NB4 (cell line): ENCODE results near the gene NSMF.

Experiments
- DNase-seq: peaks from one replicate; pipeline ENCODE4 v3.0.0; 2010; ENCODE audit warnings: low read depth
- H3K4me3 ChIP-seq: one replicate; pipeline ENCODE4 v1.5.1; 2011; ENCODE audit warnings: mild to moderate bottlenecking, low read depth, low read length, moderate library complexity
- MYC ChIP-seq: IDR thresholded peaks from 2 replicates; pipeline ENCODE4 v1.6.1; 2011; ENCODE audit warnings: low read depth, low read length
- POLR2A ChIP-seq: IDR thresholded peaks from 2 replicates; pipeline ENCODE4 v1.6.1; 2011; ENCODE audit warnings: mild to moderate bottlenecking; ENCODE audit not compliant: insufficient read length; ENCODE audit errors: extremely low read depth
- TF ChIP-seq, protein P1 (sequence below): IDR thresholded peaks from one replicate; pipeline ENCODE4 v1.5.1; 2012; ENCODE audit warnings: low read depth, low read length
- TF ChIP-seq, protein P2 (sequence below): IDR thresholded peaks from 2 replicates; pipeline ENCODE4 v1.6.1; 2011; ENCODE audit warnings: low read depth, low read length

The NSMF gene

DNA sequence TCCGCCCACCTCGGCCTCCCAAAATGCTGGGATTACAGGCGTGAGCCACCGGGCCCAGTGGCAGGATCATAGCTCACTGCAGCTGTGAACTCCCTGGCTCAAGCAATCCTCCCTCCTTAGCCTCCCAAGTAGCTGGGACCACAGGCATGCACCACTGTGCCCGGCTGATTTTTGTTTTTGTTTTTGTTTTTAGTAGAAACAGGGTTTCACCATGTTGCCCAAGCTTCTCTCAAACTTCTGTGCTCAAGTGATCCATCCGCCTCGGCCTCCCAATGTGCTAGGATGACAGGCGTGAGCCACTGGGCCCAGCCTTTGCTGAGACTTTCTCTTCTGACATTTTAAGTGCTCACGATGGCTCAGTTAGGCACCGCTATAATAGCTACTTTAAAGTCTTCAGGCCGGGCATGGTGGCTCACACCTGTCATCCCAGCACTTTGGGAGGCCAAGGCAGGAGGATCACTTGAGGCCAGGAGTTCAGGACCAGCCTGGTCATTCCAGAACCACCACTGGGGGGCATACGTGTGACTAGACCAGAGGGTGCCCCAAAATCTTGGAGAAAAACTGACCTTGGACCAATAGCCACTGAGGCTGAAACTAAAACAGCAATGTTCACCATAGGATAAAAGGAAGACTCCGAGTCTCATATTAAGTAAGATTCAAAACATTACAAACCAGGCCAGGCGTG is 14.9 kb downstream of the NSMF start:
- DNase-seq: no peak
- H3K4me3 ChIP-seq: no peak overlapping the region
- TF ChIP-seq POLR2A: no peak
- TF ChIP-seq, protein P1, sequence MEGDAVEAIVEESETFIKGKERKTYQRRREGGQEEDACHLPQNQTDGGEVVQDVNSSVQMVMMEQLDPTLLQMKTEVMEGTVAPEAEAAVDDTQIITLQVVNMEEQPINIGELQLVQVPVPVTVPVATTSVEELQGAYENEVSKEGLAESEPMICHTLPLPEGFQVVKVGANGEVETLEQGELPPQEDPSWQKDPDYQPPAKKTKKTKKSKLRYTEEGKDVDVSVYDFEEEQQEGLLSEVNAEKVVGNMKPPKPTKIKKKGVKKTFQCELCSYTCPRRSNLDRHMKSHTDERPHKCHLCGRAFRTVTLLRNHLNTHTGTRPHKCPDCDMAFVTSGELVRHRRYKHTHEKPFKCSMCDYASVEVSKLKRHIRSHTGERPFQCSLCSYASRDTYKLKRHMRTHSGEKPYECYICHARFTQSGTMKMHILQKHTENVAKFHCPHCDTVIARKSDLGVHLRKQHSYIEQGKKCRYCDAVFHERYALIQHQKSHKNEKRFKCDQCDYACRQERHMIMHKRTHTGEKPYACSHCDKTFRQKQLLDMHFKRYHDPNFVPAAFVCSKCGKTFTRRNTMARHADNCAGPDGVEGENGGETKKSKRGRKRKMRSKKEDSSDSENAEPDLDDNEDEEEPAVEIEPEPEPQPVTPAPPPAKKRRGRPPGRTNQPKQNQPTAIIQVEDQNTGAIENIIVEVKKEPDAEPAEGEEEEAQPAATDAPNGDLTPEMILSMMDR: peak; percentile 12

DNA sequence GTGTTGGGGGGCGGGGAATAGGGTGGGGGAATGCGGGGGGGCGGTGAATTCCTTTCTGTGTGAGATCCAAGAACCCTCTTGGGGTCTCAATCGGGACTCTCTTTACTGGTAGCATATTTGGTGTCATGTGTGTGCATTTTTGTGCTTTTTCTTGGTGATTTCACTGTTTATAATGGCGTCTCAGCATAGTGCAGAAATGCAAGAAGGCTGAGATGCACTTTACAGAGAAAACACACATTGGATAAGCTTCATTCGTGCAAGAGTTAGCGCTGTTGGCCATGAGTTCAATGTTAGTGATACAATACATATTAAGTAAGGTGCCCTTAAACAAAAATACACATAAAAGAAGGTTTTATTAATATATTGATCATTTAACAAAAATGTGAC is 17.2 kb downstream of the NSMF start:
- DNase-seq: no peak
- no peak overlapping the region for H3K4me3 ChIP-seq
- TF ChIP-seq POLR2A (no peak), MYC (no peak)
- TF ChIP-seq, protein P2, sequence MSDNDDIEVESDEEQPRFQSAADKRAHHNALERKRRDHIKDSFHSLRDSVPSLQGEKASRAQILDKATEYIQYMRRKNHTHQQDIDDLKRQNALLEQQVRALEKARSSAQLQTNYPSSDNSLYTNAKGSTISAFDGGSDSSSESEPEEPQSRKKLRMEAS: no peak
- TF ChIP-seq, protein P1: no peak

DNA sequence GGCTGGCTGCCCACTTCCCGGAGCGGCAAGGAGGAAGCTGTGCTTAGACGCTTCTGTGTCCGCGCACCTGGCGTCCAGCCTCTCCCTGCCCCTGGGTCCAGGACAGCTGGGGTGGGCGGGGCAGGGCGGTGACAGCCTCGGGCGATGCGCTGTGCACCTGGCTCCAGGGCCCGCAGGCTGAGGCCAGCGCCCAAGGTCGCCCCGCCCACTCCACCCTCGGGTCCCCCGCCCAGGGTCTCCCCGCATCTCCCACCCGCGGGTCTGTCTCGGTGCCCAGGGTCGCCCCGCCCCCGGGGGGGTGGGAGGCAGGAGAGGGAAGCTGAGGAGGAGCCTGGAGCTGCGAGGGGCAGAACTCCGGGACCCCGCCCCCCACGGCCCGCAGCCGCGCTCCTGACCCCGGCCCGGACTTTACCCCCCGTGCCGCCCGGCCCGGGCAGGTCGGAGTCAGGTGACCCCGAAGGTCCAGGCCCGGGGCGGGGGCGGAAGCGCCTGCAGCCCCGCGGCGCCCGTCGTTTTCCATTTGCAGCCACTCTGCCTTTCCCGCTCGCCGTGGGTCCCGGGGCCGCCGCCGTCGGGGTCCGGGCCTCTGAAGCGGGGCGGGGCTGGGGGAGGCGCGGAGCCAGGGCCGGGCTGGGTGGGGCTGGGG is 17.7 kb downstream of the NSMF start, which contains the start of gene ENTPD8:
Gene ENTPD8, minus strand, starts transcription at position 69 of the 646 bp plus-strand sequence. CDS start 3,072 bp downstream, outside the sequence.
- TF ChIP-seq, protein P1: no peak
- TF ChIP-seq MYC: no peak
- TF ChIP-seq, protein P2: no peak
- no peak for TF ChIP-seq POLR2A
- peak; percentile 48 for DNase-seq
- H3K4me3 ChIP-seq: no peak within 1 kb of the TSS

DNA sequence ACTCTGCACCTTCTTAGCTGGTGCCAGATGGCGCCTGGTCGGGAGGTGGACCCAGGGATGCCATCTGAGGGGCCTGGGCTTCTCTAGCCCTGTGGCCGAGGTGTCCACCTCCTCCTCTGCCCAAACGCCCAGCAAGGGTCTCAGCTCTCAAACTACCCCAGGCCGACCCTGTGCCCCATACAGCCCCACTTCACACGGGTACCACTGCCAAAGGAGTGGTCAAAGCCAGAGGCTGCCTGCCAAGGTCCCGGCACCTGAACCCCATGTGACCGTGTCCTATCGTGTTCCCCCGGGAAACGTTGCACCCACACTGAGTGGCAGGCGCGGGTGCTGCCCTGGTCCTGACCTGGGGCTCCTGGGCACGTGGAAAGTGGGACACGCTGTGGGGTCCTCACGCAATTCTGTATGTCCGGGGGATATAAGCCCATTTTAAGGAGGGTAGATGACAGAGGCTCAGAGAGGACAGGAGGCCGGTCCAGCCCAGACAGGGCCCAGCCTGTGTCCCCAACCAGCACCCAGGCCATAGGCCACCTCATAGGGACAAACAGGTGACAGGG is 19.9 kb downstream of the NSMF start:
- H3K4me3 ChIP-seq: no peak overlapping the region
- TF ChIP-seq MYC: no peak
- TF ChIP-seq, protein P1: no peak
- no peak for DNase-seq

DNA sequence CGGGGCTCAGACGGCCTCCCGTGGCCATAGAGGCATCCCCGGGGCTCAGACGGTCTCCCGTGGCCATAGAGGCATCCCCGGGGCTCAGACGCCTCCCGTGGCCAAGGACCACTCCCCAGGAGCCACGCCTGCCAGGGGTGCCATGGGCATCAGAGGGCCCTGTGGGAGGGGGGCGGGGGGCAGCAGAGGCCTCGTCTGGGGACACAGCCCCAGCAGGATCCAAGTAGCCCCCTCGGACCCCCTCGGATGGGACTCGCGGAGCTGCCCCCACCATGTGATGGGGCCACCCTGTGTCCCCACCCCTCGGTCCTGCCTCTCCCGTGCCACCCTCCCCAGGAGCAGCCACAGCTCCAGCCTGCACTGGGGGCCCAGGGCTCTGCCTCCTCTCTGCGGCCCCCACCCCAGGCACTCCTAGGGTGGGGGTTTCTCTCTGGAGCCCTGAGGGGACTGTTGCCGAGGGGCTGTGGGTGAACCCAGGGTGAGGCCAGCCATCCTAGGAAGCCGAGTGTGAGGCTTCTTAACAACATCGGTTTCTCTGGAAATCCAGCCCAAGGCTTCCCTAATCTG is 20.5 kb downstream of the NSMF start:
- TF ChIP-seq, protein P2: no peak
- TF ChIP-seq, protein P1: no peak
- TF ChIP-seq POLR2A: no peak
- no peak for TF ChIP-seq MYC
- DNase-seq: no peak

More for the DNA sequence above, 20.5 kb downstream of the NSMF start:
- H3K4me3 ChIP-seq: no peak overlapping the region
